ENCODE data around the gene APMAP.

APMAP gene

GRCh38 chr20:24986436-24987015 is 6.0 kb downstream of the APMAP start:
- DNase-seq = no peak

DNA sequence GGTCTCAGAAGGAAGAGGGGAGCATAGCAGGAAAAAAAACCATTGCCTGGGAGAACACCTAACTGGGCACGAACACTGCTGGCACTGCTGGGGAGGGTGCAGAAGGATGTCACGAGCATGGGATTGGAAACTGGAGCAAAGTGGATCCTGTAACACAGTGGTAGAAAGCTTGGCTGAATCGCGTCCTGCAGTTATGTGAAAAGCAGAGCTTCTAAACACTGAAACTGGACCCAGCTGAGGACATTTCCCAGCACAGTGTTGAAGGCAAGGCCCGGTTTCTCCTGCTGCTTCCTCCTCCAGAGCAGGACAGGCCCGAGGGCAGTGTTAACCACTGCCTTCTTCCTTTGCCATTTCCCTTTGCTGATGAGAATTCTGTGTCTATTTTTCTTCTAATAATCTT is 6.7 kb downstream of the APMAP start:
- no peak for DNase-seq

GRCh38 chr20:24984961-24985640 is 7.5 kb downstream of the APMAP start:
- DNase-seq = no peak

DNA sequence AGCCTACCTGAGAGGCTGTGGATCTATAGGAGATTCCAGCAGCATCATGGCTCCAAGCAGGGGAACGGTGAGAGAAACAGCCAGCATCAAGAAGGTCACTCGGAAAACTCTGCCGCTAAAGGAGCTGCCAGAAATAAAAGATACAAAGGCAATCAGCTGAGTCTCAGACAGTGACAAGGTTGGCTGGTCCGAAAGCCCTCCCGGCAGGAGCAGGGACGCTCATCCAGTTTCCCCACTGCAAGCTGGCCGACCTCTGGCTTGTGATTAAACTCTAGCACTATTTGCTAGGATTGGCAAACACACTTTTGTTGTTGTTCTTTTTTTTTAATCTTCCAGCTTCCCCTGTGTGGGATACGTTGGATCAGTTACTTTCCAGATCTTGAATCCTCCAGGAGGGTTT is 8.7 kb downstream of the APMAP start:
- no peak for DNase-seq

DNA sequence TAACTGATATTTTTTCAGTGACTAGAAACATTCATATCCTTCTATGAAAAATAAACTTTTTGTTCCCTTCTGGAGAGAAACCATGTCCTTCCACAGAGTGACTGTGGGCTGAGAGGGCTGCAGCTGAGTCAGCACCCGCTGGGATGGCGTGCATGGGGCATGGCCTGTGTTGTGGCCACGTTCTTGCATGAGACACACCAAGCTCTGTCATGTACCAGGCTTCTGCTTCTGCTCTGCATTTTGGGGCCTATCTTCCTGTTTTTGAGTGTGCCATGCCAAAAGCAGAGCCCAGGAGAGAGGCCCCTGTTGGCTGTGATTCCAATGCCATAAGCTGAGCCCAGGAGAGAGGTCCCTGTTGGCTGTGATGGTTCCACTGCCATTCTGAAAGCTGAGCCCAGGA is 10.8 kb downstream of the APMAP start:
- no peak for DNase-seq

DNA sequence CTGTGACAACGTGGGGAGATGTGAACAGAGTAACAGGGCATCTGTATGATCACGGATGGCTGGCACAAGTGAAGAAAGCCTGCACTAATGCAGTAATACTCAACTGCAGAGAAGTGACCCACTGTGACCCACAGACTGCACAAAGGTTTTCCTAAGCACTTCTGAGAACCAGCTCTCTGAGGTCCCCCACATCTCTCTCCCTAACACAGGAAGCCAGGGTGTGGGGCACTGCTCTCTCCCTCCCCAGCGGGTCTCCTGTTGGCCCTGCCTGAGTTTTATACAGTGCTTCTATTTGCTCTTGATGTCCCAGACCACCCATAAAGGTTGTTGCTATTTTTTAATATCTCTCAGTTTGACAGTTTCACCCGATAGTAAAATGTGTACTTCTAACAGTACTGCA is 11.3 kb downstream of the APMAP start:
- no peak for DNase-seq

DNA sequence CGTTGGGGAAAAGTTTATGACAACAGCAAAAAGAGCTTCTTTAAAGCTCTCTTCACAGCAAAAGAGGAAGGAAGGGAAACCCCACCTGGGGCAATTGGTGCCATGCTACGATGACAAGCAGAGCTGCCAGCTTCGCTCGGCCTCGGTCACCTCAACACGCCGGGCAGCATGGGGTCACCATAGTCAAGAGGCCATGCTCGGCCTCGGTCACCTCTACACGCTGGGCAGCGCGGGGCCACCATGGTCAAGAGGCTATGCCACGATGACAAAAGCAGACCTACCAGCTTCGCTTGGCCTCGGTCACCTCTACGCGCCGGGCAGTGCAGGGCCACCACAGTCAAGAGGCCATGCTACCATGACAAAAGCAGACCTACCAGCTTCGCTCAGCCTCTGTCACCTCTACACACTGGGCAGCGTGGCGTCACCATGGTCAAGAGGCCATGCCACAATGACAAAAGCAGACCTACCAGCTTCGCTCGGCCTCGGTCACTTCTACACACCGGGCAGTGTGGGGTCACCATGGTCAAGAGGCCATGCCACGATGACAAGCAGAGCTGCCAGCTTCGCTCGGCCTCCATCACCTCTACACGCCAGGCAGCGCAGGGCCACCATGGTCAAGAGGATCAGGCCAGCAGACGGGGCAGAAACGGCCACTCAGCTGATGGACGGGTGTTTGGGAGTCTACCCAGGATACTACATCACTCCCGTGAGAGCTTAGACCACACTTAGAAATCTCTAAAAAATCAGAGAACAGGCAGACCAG is 12.1 kb downstream of the APMAP start:
- peak; percentile 12 for DNase-seq

DNA sequence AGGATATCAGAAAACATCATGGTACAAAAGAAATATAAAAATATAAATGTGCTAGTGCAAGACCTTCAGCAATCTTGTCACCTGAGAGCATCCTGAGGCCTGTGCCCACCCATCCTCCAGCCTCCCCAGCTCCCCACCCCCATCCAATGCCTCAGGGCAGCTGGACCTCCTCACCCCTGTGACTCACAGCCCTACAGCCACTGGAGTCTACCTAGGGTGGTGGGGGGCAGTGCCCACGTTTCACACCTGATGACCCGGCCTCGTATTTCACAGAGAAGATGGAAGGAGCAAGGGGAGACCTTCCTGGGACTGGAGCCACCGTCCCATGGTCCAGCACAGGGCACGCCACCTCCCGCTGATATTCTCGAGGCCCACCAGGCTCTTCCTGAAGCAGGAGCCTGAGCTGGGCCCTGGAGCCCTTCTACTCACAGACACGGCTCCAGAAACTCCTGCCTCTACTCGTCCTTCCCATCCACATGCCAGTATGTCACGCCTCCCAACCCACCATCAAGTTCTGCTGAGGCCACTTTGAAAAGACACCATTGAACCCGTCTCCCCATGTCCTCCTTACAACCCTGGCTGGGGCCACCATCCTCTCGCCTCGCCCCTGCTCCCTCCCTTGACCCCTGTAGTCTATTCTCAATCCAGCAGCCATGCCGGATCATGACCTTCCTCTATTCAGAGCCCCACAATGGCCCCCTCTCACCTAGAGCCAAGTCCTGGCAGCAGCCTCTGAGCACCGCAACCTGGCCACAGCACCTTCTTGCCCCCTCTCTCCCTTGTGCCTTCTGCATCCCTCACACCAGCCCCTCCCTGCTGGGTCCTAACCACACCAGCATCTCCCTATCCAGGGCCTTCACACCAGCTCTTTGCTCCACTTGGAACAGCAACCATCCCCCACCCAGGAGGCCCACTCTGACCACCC is 13.3 kb downstream of the APMAP start:
- DNase-seq = peak; percentile 13

- DNase-seq = peak; percentile 35
These were observed 14.0 kb downstream of the APMAP start for GRCh38 chr20:24978513-24978912.

GRCh38 chr20:24977797-24978196 is 14.8 kb downstream of the APMAP start:
- DNase-seq = no peak

GRCh38 chr20:24977336-24977735 is 15.2 kb downstream of the APMAP start:
- DNase-seq = no peak

DNA sequence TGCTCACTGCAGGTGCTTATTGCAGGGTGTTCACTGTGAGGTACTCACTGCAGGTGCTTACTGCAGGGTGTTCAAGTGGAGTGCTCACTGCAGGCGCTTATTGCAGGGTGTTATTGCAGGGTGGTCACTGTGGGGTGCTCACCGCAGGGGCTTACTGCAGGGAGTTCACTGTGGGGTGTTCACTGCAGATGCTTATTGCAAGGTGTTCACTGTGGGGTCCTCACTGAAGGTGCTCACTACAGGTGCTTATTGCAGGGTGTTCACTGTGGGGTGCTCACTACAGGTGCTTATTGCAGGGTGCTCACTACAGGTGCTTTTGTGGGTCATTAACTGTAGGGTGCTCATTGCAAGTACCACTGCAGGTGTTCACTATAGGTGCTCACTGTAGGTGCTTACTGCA is 20.2 kb downstream of the APMAP start:
- DNase-seq = no peak

DNA sequence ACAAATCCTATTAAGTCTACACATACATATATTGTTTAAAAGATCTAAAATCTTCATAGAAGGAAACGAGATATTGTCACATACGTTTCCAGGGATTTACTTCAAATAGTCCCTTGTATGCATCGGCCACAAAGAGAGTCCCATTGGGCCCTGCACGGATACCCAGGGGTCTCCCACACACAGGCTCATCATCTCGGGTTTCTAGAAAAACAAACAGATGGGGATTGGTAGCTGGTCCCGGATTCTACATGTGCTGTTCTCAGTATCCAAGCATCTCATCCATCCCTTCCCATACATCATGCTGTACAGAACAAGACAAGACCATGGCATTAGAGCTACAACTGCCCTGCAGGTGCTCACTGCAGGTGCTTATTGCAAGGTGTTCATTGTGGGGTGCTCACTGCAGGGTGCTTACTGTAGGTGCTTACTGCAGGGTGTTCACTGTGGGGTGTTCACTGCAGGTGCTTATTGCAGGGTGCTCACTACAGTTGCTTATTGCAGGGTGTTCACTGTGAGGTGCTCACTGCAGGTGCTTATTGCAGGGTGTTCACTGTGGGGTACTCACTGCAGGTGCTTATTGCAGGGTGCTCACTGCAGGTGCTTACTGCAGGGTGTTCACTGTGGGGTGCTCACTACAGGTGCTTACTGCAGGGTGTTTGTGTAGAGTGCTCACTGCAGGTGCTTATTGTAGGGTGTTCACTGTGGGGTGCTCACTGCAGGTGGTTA is 21.0 kb downstream of the APMAP start:
- DNase-seq = no peak

DNA sequence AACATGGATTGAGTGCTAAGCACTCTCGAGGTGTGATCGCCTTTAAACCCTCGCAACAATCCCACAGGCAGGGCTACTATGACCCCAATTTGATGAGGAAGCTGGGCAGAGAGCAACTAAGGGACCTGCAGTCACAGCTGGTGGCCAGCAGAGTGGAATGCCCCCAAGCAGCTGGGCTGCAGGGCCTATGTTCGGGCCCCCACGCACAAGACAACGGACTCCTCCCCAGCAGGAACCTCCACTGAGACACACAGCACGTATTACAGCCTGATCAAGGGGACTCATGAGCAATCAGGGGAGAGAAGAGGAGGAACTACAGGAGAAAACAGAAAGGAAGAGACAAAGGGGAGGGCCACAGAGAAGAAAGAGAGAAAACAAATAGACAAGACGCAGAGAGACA is 21.8 kb downstream of the APMAP start:
- DNase-seq = no peak

DNA sequence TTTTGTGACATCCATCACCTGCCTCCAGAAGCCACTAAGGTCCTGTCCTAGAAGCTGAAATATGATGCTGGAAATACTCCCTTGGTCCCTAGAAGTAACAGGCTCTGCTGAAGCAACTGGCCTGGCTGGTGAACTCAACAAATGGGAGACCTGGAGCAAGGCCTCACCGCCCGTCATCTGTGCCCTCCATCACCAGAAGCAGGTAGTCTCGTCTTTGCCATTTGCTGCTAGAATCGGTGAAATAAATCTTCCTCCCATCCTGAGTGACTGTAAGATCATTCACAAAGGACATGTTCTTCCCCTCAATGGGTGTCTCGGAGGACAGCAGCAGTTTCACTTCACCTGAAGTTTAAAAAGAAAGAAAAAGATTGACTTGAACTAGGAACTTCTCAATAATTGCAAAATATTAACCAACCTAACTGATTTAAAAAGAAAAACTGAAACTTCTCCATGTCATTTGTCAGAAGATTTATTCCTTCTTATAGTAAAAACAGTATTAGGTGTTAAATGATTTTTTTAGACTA is 22.5 kb downstream of the APMAP start:
- DNase-seq = no peak

GRCh38 chr20:24969186-24970029 is 23.1 kb downstream of the APMAP start:
- DNase-seq = no peak

- DNase-seq = no peak
These were observed 24.2 kb downstream of the APMAP start for GRCh38 chr20:24968278-24968800.

DNA sequence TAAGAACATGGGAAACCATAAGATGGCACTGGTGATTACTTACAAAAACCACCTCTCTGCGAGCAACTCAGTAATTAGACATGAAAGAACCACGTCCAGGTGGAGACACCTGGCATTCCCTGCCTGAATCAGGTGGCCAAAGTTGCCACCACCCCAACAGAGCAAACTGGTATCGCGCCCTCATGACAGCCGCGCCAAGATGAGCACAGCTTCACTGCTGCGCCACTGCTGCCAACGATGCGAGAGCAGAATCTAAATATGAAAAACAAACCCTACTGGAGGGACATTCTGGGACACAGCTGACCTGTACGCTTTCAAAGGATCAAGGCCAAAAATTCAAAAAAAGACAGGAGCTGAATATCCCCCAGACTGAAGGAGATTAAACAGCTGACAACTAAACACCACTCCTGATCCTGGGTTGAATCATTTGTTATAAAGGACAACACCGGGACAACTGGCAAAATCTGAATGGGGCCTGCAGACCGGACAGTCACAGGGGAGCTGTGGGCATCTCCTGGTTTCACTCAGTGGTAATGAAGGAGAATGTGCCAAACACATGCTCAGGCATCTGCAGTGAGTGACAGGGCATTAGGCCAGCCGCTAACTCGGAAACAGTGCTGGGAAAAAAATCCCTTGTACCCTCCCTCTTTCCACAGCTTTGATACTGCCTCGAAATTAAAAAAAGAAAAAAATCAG is 26.1 kb downstream of the APMAP start:
- DNase-seq = no peak

GRCh38 chr20:24965065-24965919 is 27.3 kb downstream of the APMAP start:
- DNase-seq = no peak

All from right hindlimb (tissue), 1 donor.